Endothelial cell (in vitro differentiated cells): ENCODE measurements around the gene HHAT. TPM values are rescaled to one million over a fixed set of nuclear protein-coding genes. Genes with fewer than 3 reads are reported as not detected.

Source experiments
- DNase-seq: peaks from one replicate; pipeline ENCODE4 v3.0.0; 2021; ENCODE audit warnings: low spot score
- H3K27ac Mint-ChIP-seq: one replicate; pipeline ENCODE4 v1.8.0; 2021; ENCODE audit warnings: mixed read lengths, inconsistent platforms; ENCODE audit not compliant: unreplicated experiment
- H3K27me3 Mint-ChIP-seq: one replicate; pipeline ENCODE4 v1.8.0; 2021; ENCODE audit warnings: mild to moderate bottlenecking, moderate library complexity, mixed read lengths, inconsistent platforms; ENCODE audit not compliant: unreplicated experiment
- H3K36me3 Mint-ChIP-seq: one replicate; pipeline ENCODE4 v1.8.0; 2021; ENCODE audit warnings: mild to moderate bottlenecking, low read depth, mixed read lengths, inconsistent platforms; ENCODE audit not compliant: unreplicated experiment
- H3K4me1 Mint-ChIP-seq: one replicate; pipeline ENCODE4 v1.8.0; 2021; ENCODE audit warnings: mild to moderate bottlenecking, mixed read lengths, inconsistent platforms; ENCODE audit not compliant: unreplicated experiment
- H3K4me3 Mint-ChIP-seq: one replicate; pipeline ENCODE4 v1.8.0; 2021; ENCODE audit warnings: mild to moderate bottlenecking, mixed read lengths, inconsistent platforms; ENCODE audit not compliant: unreplicated experiment
- H3K9me3 Mint-ChIP-seq: one replicate; pipeline ENCODE4 v1.8.0; 2021; ENCODE audit warnings: mixed read lengths, inconsistent platforms; ENCODE audit not compliant: unreplicated experiment
- CTCF ChIP-seq: fragments of 200-600 bp; sonication (generic); IDR thresholded peaks from one replicate; pipeline ENCODE4 v1.5.0; 2021; ENCODE audit warnings: antibody characterized with exemption; ENCODE audit not compliant: unreplicated experiment
- total RNA-seq: library from RNA; stranded (reverse); fragmentation: NEBNext Ultra II Directional; extraction: Animal tissue kit (Norgen Biotek cat#: 25700); gene quantifications from one replicate; pipeline ENCODE4 v1.2.1, GENCODE V29; 2021; ENCODE audit not compliant: unreplicated experiment

Gene HHAT
- total RNA-seq, 1 donor from 2014 or later: 6.0 TPM

DNA sequence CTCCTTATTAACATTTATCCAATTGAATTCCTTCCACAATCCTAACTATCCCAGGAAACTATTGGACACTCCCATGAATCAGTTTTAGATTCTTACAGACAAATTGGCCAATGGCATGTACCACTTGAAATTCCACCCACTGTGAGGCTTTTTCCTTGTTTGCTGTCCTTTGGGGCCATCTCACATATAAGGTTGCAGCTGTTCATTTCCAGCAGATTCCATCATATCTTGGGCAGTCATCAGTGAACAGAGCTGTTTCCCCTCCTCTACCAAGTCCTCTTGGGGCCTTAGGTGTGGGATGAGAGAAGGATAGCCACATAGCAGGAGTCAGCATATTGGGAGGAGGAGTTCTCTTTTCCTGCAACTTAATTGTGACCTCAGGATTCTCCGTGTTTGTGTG lies 109.1 kb downstream of the HHAT start:
- H3K4me3 Mint-ChIP-seq: no peak overlapping the region
- no peaks in the 10 kb centered on the region for H3K4me1 Mint-ChIP-seq
- no peaks in the 10 kb centered on the region for H3K27me3 Mint-ChIP-seq
- H3K9me3 Mint-ChIP-seq: no peaks in the 10 kb centered on the region
- TF ChIP-seq CTCF: no peak
- DNase-seq: no peak
- no peaks in the 10 kb centered on the region for H3K36me3 Mint-ChIP-seq
- no peak overlapping the region for H3K27ac Mint-ChIP-seq

DNA sequence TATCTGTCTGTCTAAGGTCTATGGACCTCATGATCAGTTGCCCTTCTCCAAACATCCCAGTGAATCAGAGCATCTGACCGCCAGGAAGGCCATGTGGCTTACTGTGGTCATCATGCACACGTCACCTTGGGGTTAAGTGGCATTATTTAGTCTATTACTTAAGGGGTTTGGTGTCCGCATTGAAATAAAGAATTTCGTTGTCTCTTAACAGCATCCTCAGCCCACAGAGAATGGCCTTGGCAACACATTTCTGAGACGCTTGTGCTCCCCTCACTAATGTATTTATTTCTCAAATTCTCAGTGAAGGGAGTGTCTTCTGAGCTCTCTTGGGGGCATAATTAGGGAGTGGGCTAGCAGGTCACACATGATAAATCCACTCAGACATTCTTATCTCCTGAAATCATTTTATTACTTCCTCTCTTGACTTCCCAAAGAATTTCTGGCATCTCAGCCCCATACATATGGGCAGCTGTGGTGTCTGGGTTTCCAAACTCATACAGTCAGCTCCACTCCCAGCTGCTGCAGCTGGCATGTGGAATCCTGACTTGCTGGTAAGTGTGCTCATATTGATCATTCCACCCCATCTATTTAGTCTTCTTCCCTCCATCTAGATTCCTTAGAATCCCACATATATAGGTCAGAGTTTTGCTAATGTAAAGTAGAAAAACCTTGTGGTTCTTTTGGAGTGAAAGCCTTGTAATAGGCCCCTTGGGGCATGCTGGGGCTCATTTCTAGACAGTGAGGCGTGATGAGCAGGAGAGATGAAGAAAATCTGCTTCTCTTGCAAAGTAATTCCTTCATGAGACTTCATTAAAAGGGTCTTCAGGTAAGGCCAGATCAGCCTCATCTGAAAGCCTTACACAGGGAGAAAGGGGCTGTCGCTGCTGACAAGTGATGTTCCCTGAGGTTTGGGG lies 110.5 kb downstream of the HHAT start:
- TF ChIP-seq CTCF: no peak
- no peak overlapping the region for H3K4me3 Mint-ChIP-seq
- no peak for DNase-seq
- H3K4me1 Mint-ChIP-seq: no peaks in the 10 kb centered on the region
- H3K9me3 Mint-ChIP-seq: no peaks in the 10 kb centered on the region
- H3K27ac Mint-ChIP-seq: no peak overlapping the region
- H3K36me3 Mint-ChIP-seq: no peaks in the 10 kb centered on the region
- H3K27me3 Mint-ChIP-seq: no peaks in the 10 kb centered on the region

- DNase-seq: no peak
- no peak overlapping the region for H3K4me3 Mint-ChIP-seq
- H3K36me3 Mint-ChIP-seq: no peaks in the 10 kb centered on the region
- no peaks in the 10 kb centered on the region for H3K9me3 Mint-ChIP-seq
- H3K27ac Mint-ChIP-seq: no peak overlapping the region
- H3K4me1 Mint-ChIP-seq: no peaks in the 10 kb centered on the region
- no peaks in the 10 kb centered on the region for H3K27me3 Mint-ChIP-seq
- TF ChIP-seq CTCF: no peak
Measured at GRCh38 chr1:210440081-210440480, 111.4 kb downstream of the HHAT start.

DNA sequence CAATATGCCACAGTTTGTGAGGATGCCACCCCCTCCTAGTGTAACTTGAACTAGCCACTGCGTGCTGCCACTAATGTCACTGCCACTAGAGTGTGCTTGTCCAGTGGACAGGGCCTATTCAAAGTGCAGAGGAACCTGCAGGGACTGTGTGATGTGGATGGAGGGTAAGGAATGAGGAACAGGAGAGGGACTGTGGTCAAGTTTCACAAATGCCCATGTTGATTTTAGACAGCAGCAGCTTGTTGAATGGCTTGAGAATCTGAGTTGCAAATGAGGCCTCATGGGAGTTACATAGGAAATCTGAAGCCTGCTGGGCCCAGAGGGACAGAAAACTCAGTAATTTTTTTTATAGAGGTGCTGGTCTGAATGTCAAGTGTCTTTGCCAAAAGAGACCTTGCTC lies 112.3 kb downstream of the HHAT start:
- Mint-ChIP-seq H3K27ac (no peak overlapping the region), H3K36me3 (no peaks in the 10 kb centered on the region), H3K4me1 (no peaks in the 10 kb centered on the region), H3K4me3 (no peak overlapping the region), H3K27me3 (no peaks in the 10 kb centered on the region), H3K9me3 (no peaks in the 10 kb centered on the region)
- TF ChIP-seq CTCF: no peak
- DNase-seq: no peak

GRCh38 chr1:210445485-210445884 lies 116.8 kb downstream of the HHAT start:
- no peaks in the 10 kb centered on the region for H3K36me3 Mint-ChIP-seq
- no peaks in the 10 kb centered on the region for H3K27me3 Mint-ChIP-seq
- H3K4me1 Mint-ChIP-seq: no peaks in the 10 kb centered on the region
- TF ChIP-seq CTCF: no peak
- H3K9me3 Mint-ChIP-seq: no peaks in the 10 kb centered on the region
- no peak overlapping the region for H3K27ac Mint-ChIP-seq
- no peak for DNase-seq
- no peak overlapping the region for H3K4me3 Mint-ChIP-seq
